K562 (cell line): ENCODE data around the gene TTLL4. TPM values are rescaled to one million over a fixed set of nuclear protein-coding genes. Genes with fewer than 3 reads are reported as not detected.

Source experiments
- ATAC-seq: fragments of 200-7000 bp; cut with Tn5 transposase; 3 replicates; pipeline ENCODE4 v1.9.1; 2020; ENCODE audit warnings: moderate library complexity
- BruUV-seq: library from RNA; stranded (reverse); fragments of 400-500 nt; replicated peaks from 2 replicates; lab custom pipeline; 2021; lab: Mats Ljungman, UMichigan
- CTCF ChIA-PET: fragments of 300-600 bp; formaldehyde crosslinking; extraction: SDS; loops from one replicate; lab custom pipeline; 2021; ENCODE audit warnings: low intra/inter-chr PET ratio; lab: Yijun Ruan, JAX
- POLR2A ChIA-PET: fragments of 300-600, 350-650 bp; sonication (Branson Sonifier 250); formaldehyde crosslinking; extraction: SDS; loops from one replicate; lab custom pipeline; 2021; ENCODE audit warnings: antibody characterized with exemption, inconsistent platforms; lab: Yijun Ruan, JAX
- DNase-seq, 4 experiments: peaks; one replicate each; pipeline versions ENCODE4 v3.0.0 to v3.0.0-alpha.2; 2011 to 2018; ENCODE audit warnings: low spot score in 3 of 4, mixed read lengths in 3 of 4; ENCODE audit errors: extremely low read depth in 1 of 4
- FAIRE-seq: peaks from 2 replicates; lab custom pipeline; 2011; peaks lifted over from hg19 to GRCh38; lab: Jason Lieb, UNC
- H2AFZ ChIP-seq: 2 replicates; pipeline ENCODE4 v1.6.0; 2011; ENCODE audit warnings: low read depth, low read length, control low read depth, inconsistent platforms
- H3K27ac ChIP-seq: fragments of 200-600 bp; 3 replicates; pipeline ENCODE4 v1.8.0; 2011; ENCODE audit warnings: low read depth, mild to moderate bottlenecking, control low read depth, inconsistent platforms, low read length, moderate library complexity, mixed read lengths; ENCODE audit errors: extremely low read depth
- H3K27me3 ChIP-seq, 2 experiments: fragments of 300-600 bp in 1 of 2; 2 replicates in 1 of 2; 3 replicates in 1 of 2; pipeline versions ENCODE4 v1.6.0 to v1.8.0; 2011; ENCODE audit warnings: inconsistent platforms in 2 of 2, low read length in 2 of 2, mild to moderate bottlenecking in 1 of 2, mixed read lengths in 1 of 2, moderate library complexity in 1 of 2; ENCODE audit not compliant: control insufficient read depth in 2 of 2, insufficient read depth in 2 of 2
- H3K36me3 ChIP-seq: fragments of 300-600 bp; 3 replicates; pipeline ENCODE4 v1.8.0; 2011; ENCODE audit warnings: mild to moderate bottlenecking, low read length, inconsistent platforms; ENCODE audit not compliant: control insufficient read depth, insufficient read depth
- H3K4me1 ChIP-seq, 2 experiments: fragments of 200-600 bp in 1 of 2; replicated peaks in 1 of 2; 2 replicates in 1 of 2; 3 replicates in 1 of 2; pipeline versions ENCODE4 v1.5.1 to v1.8.0; 2011; ENCODE audit warnings: inconsistent platforms in 2 of 2, low read length in 2 of 2, mild to moderate bottlenecking in 1 of 2, mixed read lengths in 1 of 2, moderate library complexity in 1 of 2; ENCODE audit not compliant: control insufficient read depth in 2 of 2, insufficient read depth in 2 of 2
- H3K4me2 ChIP-seq: 2 replicates; pipeline ENCODE4 v1.6.1; 2011; ENCODE audit warnings: low read length, control low read depth, inconsistent platforms, mixed read lengths; ENCODE audit not compliant: insufficient read depth
- H3K4me3 ChIP-seq: fragments of 200-600 bp; sonication (generic), shearing (Covaris generic); 2 replicates; pipeline ENCODE4 v1.5.1; 2016; ENCODE audit warnings: control low read depth, inconsistent platforms
- H3K79me2 ChIP-seq: fragments of 200-600 bp; 3 replicates; pipeline ENCODE4 v1.8.0; 2011; ENCODE audit warnings: low read length, inconsistent platforms; ENCODE audit not compliant: control insufficient read depth, insufficient read depth
- H3K9ac ChIP-seq, 2 experiments: 2 replicates each; pipeline versions ENCODE4 v1.6.0 to v1.6.1; 2011; ENCODE audit warnings: low read depth in 2 of 2, low read length in 2 of 2, control low read depth in 1 of 2, inconsistent platforms in 1 of 2, mild to moderate bottlenecking in 1 of 2, mixed read lengths in 1 of 2; ENCODE audit not compliant: insufficient read depth in 1 of 2
- H3K9me1 ChIP-seq: one replicate; pipeline ENCODE4 v1.6.0; 2011; ENCODE audit warnings: inconsistent platforms, mild to moderate bottlenecking, low read length, moderate library complexity; ENCODE audit not compliant: control insufficient read depth, insufficient read depth
- H3K9me3 ChIP-seq: replicated peaks from 2 replicates; pipeline ENCODE4 v1.5.1; 2011; ENCODE audit warnings: low read depth, low read length, inconsistent platforms; ENCODE audit not compliant: control insufficient read depth, insufficient read depth
- H4K20me1 ChIP-seq: replicated peaks from 2 replicates; pipeline ENCODE4 v1.6.1; 2011; ENCODE audit warnings: low read length, inconsistent platforms, mixed read lengths; ENCODE audit not compliant: control insufficient read depth, insufficient read depth
- HDAC2 ChIP-seq: fragments of 450-650 bp; IDR thresholded peaks from 2 replicates; pipeline ENCODE4 v1.6.1; 2016; ENCODE audit warnings: mild to moderate bottlenecking
- SRSF3 ChIP-seq: fragments of 200-400 bp; formaldehyde crosslinking; IDR thresholded peaks from 2 replicates; pipeline ENCODE4 v1.6.1; 2016; ENCODE audit warnings: mild to moderate bottlenecking, low read length, moderate library complexity; ENCODE audit not compliant: insufficient read depth
- WGBS: fragments of 100-300 bp; shearing (Covaris generic); methylation state at CpG from one replicate; pipeline ENCODE4 v1.1.6; 2016; ENCODE audit warnings: low coverage, mixed read lengths; ENCODE audit not compliant: insufficient coverage; ENCODE audit errors: missing lambda C conversion rate; 5-methylcytosine and 5-hydroxymethylcytosine counted together
- in situ Hi-C: fragments of 300-500 bp; cut with MboI; formaldehyde crosslinking; loops from 4 replicates; pipeline ENCODE4 v1.15.0; 2018; ENCODE audit warnings: inconsistent platforms, mixed read lengths
- intact Hi-C: fragments of 100-400 bp; cut with micrococcal nuclease; formaldehyde crosslinking; loops from 2 replicates; pipeline ENCODE4 v1.14.2; 2022
- polyA plus RNA-seq, 8 experiments: library from polyadenylated mRNA; depleted of rRNA in 4 of 8; stranded (reverse) in 5 of 8; unstranded in 3 of 8; fragments of >200 nt; fragmentation: Nextera tagmentation in 2 of 8; fragmentation: Illumina TruSeq in 1 of 8; extraction: Ambion mirVana in 2 of 8; extraction: Trizol in 1 of 8; gene quantifications; 2 replicates each; pipeline versions ENCODE4 v1.2.1 to v1.2.3, GENCODE V29; 2011 to 2014; ENCODE audit warnings: inconsistent platforms in 1 of 8, missing spikeins in 1 of 8
- total RNA-seq, 7 experiments: library from RNA; depleted of rRNA in 6 of 7; stranded (reverse); fragments of >200 nt in 6 of 7; fragmentation: Illumina TruSeq in 2 of 7; extraction: Trizol in 2 of 7; gene quantifications; 2 replicates each; pipeline versions ENCODE4 v1.2.1 to v1.2.3, GENCODE V29; 2011 to 2021; ENCODE audit warnings: low replicate concordance in 1 of 7
- TF ChIP-seq, protein P1 (sequence below): fragments of 200-800 bp; sonication (Bioruptor generic); IDR thresholded peaks from 2 replicates; pipeline ENCODE4 v1.6.1; 2016; ENCODE audit warnings: missing genetic modification characterization, missing compliant biosample characterization

TTLL4 gene
- total and polyA plus RNA-seq, 9 of the 15 experiments (the other 6 are each of a cell fraction or from before 2014, with no cell fraction given): 12.6 to 67.5 (median 24.5) TPM

DNA sequence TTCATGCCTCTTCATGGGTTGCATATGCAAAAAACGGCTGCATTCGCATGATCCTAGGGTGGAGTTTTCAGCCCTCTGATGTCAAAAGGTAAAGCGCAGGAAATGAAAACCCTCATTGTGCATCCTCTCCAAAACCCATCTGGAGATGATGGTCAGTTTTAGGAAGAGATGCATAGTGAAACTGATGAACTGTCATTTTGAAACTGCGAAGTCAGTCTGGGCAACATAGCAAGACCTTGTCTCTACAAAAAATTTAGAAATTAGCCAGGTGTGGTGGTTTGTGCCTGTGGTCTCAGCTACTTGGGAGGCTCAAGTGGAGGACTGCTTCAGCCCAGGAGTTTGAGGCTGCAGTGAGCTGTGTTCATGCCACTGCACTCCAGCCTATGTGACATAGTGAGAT lies 2.5 kb upstream of the TTLL4 start:
- no peak overlapping the region for H3K27ac ChIP-seq
- DNase-seq (no peak), ATAC-seq (no peak), FAIRE-seq (no peak)
- ChIA-PET POLR2A (interaction anchor here (0.5 to 0.8 kb wide), 3 partner anchors 10 to 308 kb away, joined by 3 to 4 read pairs (median 3); no protein-coding TSS in a partner anchor), CTCF (no interaction called here)
- no TSS peak for BruUV-seq
- in situ Hi-C loops: no loop called here
- no peaks in the 10 kb centered on the region for H3K9me1 ChIP-seq
- H3K4me1 ChIP-seq: peaks cover 11 to 13% of the 10 kb centered on the region in 2 experiments
- TF ChIP-seq, protein P1, sequence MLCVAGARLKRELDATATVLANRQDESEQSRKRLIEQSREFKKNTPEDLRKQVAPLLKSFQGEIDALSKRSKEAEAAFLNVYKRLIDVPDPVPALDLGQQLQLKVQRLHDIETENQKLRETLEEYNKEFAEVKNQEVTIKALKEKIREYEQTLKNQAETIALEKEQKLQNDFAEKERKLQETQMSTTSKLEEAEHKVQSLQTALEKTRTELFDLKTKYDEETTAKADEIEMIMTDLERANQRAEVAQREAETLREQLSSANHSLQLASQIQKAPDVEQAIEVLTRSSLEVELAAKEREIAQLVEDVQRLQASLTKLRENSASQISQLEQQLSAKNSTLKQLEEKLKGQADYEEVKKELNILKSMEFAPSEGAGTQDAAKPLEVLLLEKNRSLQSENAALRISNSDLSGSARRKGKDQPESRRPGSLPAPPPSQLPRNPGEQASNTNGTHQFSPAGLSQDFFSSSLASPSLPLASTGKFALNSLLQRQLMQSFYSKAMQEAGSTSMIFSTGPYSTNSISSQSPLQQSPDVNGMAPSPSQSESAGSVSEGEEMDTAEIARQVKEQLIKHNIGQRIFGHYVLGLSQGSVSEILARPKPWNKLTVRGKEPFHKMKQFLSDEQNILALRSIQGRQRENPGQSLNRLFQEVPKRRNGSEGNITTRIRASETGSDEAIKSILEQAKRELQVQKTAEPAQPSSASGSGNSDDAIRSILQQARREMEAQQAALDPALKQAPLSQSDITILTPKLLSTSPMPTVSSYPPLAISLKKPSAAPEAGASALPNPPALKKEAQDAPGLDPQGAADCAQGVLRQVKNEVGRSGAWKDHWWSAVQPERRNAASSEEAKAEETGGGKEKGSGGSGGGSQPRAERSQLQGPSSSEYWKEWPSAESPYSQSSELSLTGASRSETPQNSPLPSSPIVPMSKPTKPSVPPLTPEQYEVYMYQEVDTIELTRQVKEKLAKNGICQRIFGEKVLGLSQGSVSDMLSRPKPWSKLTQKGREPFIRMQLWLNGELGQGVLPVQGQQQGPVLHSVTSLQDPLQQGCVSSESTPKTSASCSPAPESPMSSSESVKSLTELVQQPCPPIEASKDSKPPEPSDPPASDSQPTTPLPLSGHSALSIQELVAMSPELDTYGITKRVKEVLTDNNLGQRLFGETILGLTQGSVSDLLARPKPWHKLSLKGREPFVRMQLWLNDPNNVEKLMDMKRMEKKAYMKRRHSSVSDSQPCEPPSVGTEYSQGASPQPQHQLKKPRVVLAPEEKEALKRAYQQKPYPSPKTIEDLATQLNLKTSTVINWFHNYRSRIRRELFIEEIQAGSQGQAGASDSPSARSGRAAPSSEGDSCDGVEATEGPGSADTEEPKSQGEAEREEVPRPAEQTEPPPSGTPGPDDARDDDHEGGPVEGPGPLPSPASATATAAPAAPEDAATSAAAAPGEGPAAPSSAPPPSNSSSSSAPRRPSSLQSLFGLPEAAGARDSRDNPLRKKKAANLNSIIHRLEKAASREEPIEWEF (CRISPR knock-in tag): no peak
- TF ChIP-seq HDAC2 (no peak), SRSF3 (no peak)
- H3K36me3 ChIP-seq: peaks cover 3% of the 10 kb centered on the region; the same call in 2 of the 3 replicates
- no peak overlapping the region for H2AFZ ChIP-seq
- no peak overlapping the region for H3K9ac ChIP-seq
- intact Hi-C loops: no loop called here
- H3K4me3 ChIP-seq: no peak overlapping the region
- H3K79me2 ChIP-seq: peaks cover 23% of the 10 kb centered on the region
- H3K27me3 ChIP-seq: no peaks in the 10 kb centered on the region
- no peak overlapping the region for H3K4me2 ChIP-seq
- H3K9me3 ChIP-seq: no peaks in the 10 kb centered on the region
- H4K20me1 ChIP-seq: no peaks in the 10 kb centered on the region; the same call in 1 of the 2 replicates
- 45% methylated on average over 2 of the region's 4 CpGs for WGBS
